GM12878 (cell line): ENCODE results near the gene SLCO2B1. TPM values are rescaled to one million over a fixed set of nuclear protein-coding genes. Genes with fewer than 3 reads are reported as not detected.

Source experiments
- ATAC-seq: fragments of 200-7000 bp; cut with Tn5 transposase; 3 replicates; pipeline ENCODE4 v1.9.1; 2020; ENCODE audit warnings: mild to moderate bottlenecking, moderate library complexity
- BruUV-seq: library from RNA; stranded (reverse); fragments of 400-500 nt; replicated peaks from 2 replicates; lab custom pipeline; 2021; lab: Mats Ljungman, UMichigan
- CTCF ChIA-PET: fragments of 300-600 bp; sonication (Branson Sonifier 250); formaldehyde crosslinking; extraction: SDS; loops from one replicate; lab custom pipeline; 2021; ENCODE audit warnings: inconsistent platforms; lab: Yijun Ruan, JAX
- POLR2A ChIA-PET: fragments of 350-600 bp; formaldehyde crosslinking; extraction: SDS; loops from one replicate; lab custom pipeline; 2021; ENCODE audit warnings: inconsistent platforms; lab: Charles Lee
- RAD21 ChIA-PET: fragments of 300-600 bp; sonication (Branson Sonifier 250); formaldehyde crosslinking; loops from one replicate; lab custom pipeline; 2023; ENCODE audit warnings: antibody characterized with exemption; ENCODE audit not compliant: unreplicated experiment; lab: Charles Lee
- SMC1A ChIA-PET: fragments of 300-600 bp; sonication (Branson Sonifier 250); formaldehyde crosslinking; loops from one replicate; lab custom pipeline; 2023; ENCODE audit not compliant: unreplicated experiment, uncharacterized antibody; lab: Charles Lee
- DNase-seq: peaks from one replicate; pipeline ENCODE4 v3.0.0-alpha.2; 2011; ENCODE audit warnings: low read depth, low spot score
- FAIRE-seq: peaks from 3 replicates; lab custom pipeline; 2011; peaks lifted over from hg19 to GRCh38; lab: Jason Lieb, UNC
- H2AFZ ChIP-seq: 2 replicates; pipeline ENCODE4 v1.6.0; 2011; ENCODE audit warnings: low read depth, low read length, control low read depth; ENCODE audit not compliant: control insufficient read depth
- H3K27ac ChIP-seq: 2 replicates; pipeline ENCODE4 v1.5.1; 2011; ENCODE audit warnings: control low read depth; ENCODE audit not compliant: control insufficient read depth, insufficient read depth
- H3K27me3 ChIP-seq, 2 experiments: replicated peaks in 1 of 2; 2 replicates each; pipeline versions ENCODE4 v1.6.0 to v1.6.1; 2011; ENCODE audit warnings: low read length in 1 of 2; ENCODE audit not compliant: control insufficient read depth in 2 of 2, insufficient read depth in 2 of 2
- H3K36me3 ChIP-seq, 2 experiments: 2 replicates each; pipeline ENCODE4 v1.5.1; 2011; ENCODE audit warnings: low read length in 1 of 2; ENCODE audit not compliant: control insufficient read depth in 2 of 2, insufficient read depth in 2 of 2
- H3K4me1 ChIP-seq: 2 replicates; pipeline ENCODE4 v1.6.1; 2011; ENCODE audit warnings: mild to moderate bottlenecking, low read length, moderate library complexity, mixed read lengths; ENCODE audit not compliant: control insufficient read depth, insufficient read depth
- H3K4me2 ChIP-seq: 2 replicates; pipeline ENCODE4 v1.6.0; 2011; ENCODE audit warnings: control low read depth; ENCODE audit not compliant: control insufficient read depth, insufficient read depth
- H3K4me3 ChIP-seq: fragments of 200-600 bp; sonication (generic); 2 replicates; pipeline ENCODE4 v1.5.1; 2016
- H3K79me2 ChIP-seq: 2 replicates; pipeline ENCODE4 v1.6.0; 2011; ENCODE audit warnings: low read length; ENCODE audit not compliant: control insufficient read depth, insufficient read depth
- H3K9ac ChIP-seq: 2 replicates; pipeline ENCODE4 v1.8.0; 2011; ENCODE audit warnings: low read length, control low read depth, mixed read lengths; ENCODE audit not compliant: control insufficient read depth, insufficient read depth
- H3K9me3 ChIP-seq: replicated peaks from 3 replicates; pipeline ENCODE4 v1.5.1; 2011; ENCODE audit warnings: mild to moderate bottlenecking, low read length; ENCODE audit not compliant: control insufficient read depth, insufficient read depth
- H4K20me1 ChIP-seq: 2 replicates; pipeline ENCODE4 v1.6.0; 2011; ENCODE audit not compliant: control insufficient read depth, insufficient read depth
- CHD1 ChIP-seq: IDR thresholded peaks from 2 replicates; pipeline ENCODE4 v1.6.1; 2012; ENCODE audit warnings: low read depth, low read length, improper control_type of control experiment
- CHD2 ChIP-seq: IDR thresholded peaks from 2 replicates; pipeline ENCODE4 v1.6.1; 2011; ENCODE audit warnings: low read depth, low read length, improper control_type of control experiment, borderline replicate concordance
- E2F4 ChIP-seq: IDR thresholded peaks from 2 replicates; pipeline ENCODE4 v1.6.1; 2012; ENCODE audit warnings: low read depth, low read length, improper control_type of control experiment
- EGR1 ChIP-seq, 2 experiments: IDR thresholded peaks; 1 replicate in 1 of 2; 2 replicates in 1 of 2; pipeline ENCODE4 v1.6.1; 2011 to 2012; ENCODE audit warnings: low read depth in 2 of 2, low read length in 2 of 2, borderline replicate concordance in 1 of 2, mild to moderate bottlenecking in 1 of 2, moderate library complexity in 1 of 2
- HDAC6 ChIP-seq: fragments of 200-600 bp; sonication (generic); IDR thresholded peaks from one replicate; pipeline ENCODE4 v1.8.0; 2017; ENCODE audit warnings: antibody characterized with exemption; ENCODE audit not compliant: unreplicated experiment
- KLF5 ChIP-seq: fragments of 450-650 bp; IDR thresholded peaks from 2 replicates; pipeline ENCODE4 v1.6.1; 2014; ENCODE audit warnings: mild to moderate bottlenecking; ENCODE audit not compliant: partially characterized antibody
- ZNF274 ChIP-seq: IDR thresholded peaks from one replicate; pipeline ENCODE4 v1.8.0; 2011; ENCODE audit not compliant: insufficient read length, insufficient read depth
- WGBS: methylation state at CpG from one replicate; pipeline ENCODE4 v1.1.6; 2016; ENCODE audit warnings: low lambda C conversion rate; ENCODE audit not compliant: insufficient replicate concordance, insufficient coverage; ENCODE audit errors: missing lambda C conversion rate; 5-methylcytosine and 5-hydroxymethylcytosine counted together
- in situ Hi-C: fragments of 300-500 bp; cut with MboI; formaldehyde crosslinking; loops from 9 replicates; pipeline ENCODE4 v1.14.3; 2018; ENCODE audit warnings: mixed read lengths
- intact Hi-C: fragments of 100-400 bp; cut with micrococcal nuclease; formaldehyde crosslinking; loops from one replicate; pipeline ENCODE4 v1.14.2; 2022; ENCODE audit not compliant: unreplicated experiment
- polyA plus RNA-seq, 11 experiments: library from polyadenylated mRNA; depleted of rRNA in 4 of 11; unstranded in 6 of 11; stranded (reverse) in 5 of 11; fragments of >200 nt; fragmentation: Nextera tagmentation in 4 of 11; fragmentation: Illumina TruSeq in 1 of 11; extraction: Ambion mirVana in 4 of 11; extraction: Trizol in 1 of 11; gene quantifications; 1 replicate in 1 of 11; 2 replicates in 10 of 11; pipeline versions ENCODE4 v1.2.1 to v1.2.3, GENCODE V29; 2011 to 2016; ENCODE audit warnings: inconsistent platforms in 2 of 11, missing spikeins in 2 of 11, low read depth in 1 of 11
- total RNA-seq, 4 experiments: library from RNA; depleted of rRNA in 3 of 4; stranded (reverse); fragments of >200 nt in 3 of 4; fragmentation: Illumina TruSeq in 1 of 4; extraction: Trizol in 1 of 4; gene quantifications; 2 replicates each; pipeline versions ENCODE4 v1.2.1 to v1.2.3, GENCODE V29; 2013 to 2021

The SLCO2B1 gene
- total and polyA plus RNA-seq, 10 of the 15 experiments (the other 5 are each of a cell fraction or from before 2014, with no cell fraction given) = 0.05 to 3.5 (median 0.93) TPM; not detected in 2

GRCh38 chr11:75145196-75145971 lies 5.5 kb upstream of the SLCO2B1 start:
- POLR2A ChIA-PET = no interaction called here
- TF ChIP-seq CHD2 (no peak), HDAC6 (no peak), CHD1 (no peak), KLF5 (no peak), E2F4 (no peak), EGR1 (IDR thresholded peaks at IDR 0.05; ENCODE audit: borderline replicate concordance in 1 of 2, low read depth in 2 of 2, low read length in 2 of 2) (no peak), ZNF274 (no peak)
- Histone ChIP-seq H3K27ac (no peak overlapping the region), H3K79me2 (no peaks in the 10 kb centered on the region), H3K4me1 (peaks cover 21% of the 10 kb centered on the region), H3K4me3 (no peak overlapping the region), H2AFZ (no peak overlapping the region), H4K20me1 (no peaks in the 10 kb centered on the region), H3K36me3 (no peaks in the 10 kb centered on the region), H3K9ac (no peak overlapping the region), H3K27me3 (no peaks in the 10 kb centered on the region), H3K4me2 (no peak overlapping the region), H3K9me3 (no peaks in the 10 kb centered on the region)
- BruUV-seq = no TSS peak
- in situ Hi-C loops = loop anchor here (5.0 kb wide), 2 partner anchors 57 to 102 kb away; no protein-coding TSS in a partner anchor
- FAIRE-seq (no peak), DNase-seq (no peak), ATAC-seq (no peak)
- CTCF ChIA-PET = interaction anchor here (1.0 to 11.5 kb wide), 13 partner anchors 9 to 216 kb away, joined by 3 to 232 read pairs (median 4); partner anchors contain the start of gene TPBGL
- intact Hi-C loops = no loop called here
- 40% methylated on average over 9 of the region's 9 CpGs for WGBS
- SMC1A ChIA-PET = interaction anchor here (1.6 to 12.0 kb wide), 4 partner anchors 59 to 215 kb away, joined by 5 to 111 read pairs (median 8); no protein-coding TSS in a partner anchor
- RAD21 ChIA-PET = interaction anchor here (0.6 to 10.0 kb wide), 5 partner anchors 51 to 214 kb away, joined by 4 to 132 read pairs (median 4); no protein-coding TSS in a partner anchor
